ENCODE data around the gene CLPSL1. TPM values are rescaled to one million over a fixed set of nuclear protein-coding genes. Genes with fewer than 3 reads are reported as not detected.

The CLPSL1 gene
- total RNA-seq, 1 donor from 2014 or later, result not detected

DNA sequence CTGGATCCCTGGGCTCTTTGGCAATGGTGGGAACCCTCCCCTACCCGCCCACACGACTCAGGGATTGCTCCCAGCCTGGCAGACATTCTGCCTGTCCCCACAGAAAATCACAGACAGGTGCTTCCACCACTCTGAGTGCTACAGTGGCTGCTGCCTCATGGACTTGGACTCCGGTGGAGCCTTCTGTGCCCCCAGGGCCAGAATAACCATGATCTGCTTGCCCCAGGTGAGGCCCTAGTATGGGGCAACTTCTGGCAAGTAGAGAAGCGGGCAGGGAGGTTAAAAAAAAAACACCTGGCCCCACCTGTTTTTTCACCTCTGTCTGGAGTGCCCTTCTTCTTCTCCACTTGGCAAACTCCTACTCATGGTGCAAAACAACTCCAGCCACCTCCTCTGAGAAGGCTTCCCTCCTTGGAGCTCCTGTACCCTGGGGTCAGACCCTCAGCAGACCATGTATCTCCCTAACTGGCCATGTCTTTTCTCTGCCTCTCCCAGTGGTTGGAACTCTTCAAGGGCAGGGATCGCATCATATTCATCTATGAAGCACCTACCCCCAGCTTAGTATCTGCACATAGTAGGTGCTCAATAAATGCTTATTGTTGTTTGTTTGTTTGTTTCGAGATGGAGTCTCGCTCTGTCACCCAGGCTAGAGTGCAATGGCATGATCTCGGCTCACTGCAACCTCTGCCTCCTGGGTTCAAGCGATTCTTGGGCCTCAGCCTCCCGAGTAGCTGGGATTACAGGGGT lies 3.3 kb upstream of the CLPSL1 start:
- Mint-ChIP-seq H3K9me3 (no peaks in the 10 kb centered on the region), H3K27me3 (ENCODE audit: insufficient read depth, low read depth) (peaks cover 18% of the 10 kb centered on the region)
- TF ChIP-seq, protein P1, sequence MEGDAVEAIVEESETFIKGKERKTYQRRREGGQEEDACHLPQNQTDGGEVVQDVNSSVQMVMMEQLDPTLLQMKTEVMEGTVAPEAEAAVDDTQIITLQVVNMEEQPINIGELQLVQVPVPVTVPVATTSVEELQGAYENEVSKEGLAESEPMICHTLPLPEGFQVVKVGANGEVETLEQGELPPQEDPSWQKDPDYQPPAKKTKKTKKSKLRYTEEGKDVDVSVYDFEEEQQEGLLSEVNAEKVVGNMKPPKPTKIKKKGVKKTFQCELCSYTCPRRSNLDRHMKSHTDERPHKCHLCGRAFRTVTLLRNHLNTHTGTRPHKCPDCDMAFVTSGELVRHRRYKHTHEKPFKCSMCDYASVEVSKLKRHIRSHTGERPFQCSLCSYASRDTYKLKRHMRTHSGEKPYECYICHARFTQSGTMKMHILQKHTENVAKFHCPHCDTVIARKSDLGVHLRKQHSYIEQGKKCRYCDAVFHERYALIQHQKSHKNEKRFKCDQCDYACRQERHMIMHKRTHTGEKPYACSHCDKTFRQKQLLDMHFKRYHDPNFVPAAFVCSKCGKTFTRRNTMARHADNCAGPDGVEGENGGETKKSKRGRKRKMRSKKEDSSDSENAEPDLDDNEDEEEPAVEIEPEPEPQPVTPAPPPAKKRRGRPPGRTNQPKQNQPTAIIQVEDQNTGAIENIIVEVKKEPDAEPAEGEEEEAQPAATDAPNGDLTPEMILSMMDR (IDR thresholded peaks at IDR 0.05), result no peak
- TF ChIP-seq EZH2 (IDR thresholded peaks at IDR 0.05), result no peak
- no peak for TF ChIP-seq EZH2phosphoT487 (IDR thresholded peaks at IDR 0.05)

DNA sequence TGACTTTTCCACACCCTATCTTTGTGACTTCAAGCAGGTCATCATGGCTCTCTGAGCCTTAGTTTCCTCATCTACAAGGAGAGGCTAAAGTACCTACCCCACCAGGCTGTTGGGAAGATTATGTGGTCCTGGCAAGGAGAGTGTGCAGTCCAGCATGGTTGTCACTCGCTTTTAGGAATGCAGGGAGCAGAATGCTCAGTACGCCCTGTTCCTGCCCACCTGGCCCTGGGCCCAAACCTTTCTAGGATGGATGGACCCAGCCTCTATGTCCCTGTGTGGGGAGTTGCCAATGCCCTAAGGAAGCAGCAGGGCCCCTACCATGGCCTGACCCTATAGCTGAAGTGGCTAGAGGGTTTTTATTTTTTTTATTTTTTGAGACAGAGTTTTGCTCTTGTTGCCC lies 2.4 kb upstream of the CLPSL1 start:
- peaks cover 19% of the 10 kb centered on the region for H3K27me3 Mint-ChIP-seq (ENCODE audit: insufficient read depth, low read depth)
- H3K4me1 ChIP-seq, result no peaks in the 10 kb centered on the region
- no peak overlapping the region for H2AFZ ChIP-seq (replicated peaks)
- H3K36me3 ChIP-seq, result no peaks in the 10 kb centered on the region
- H3K27ac ChIP-seq, result no peak overlapping the region
- no peaks in the 10 kb centered on the region for H4K20me1 ChIP-seq (ENCODE audit: low read depth)
- no peaks in the 10 kb centered on the region for H3K9me3 Mint-ChIP-seq
- H3K9me3 ChIP-seq (ENCODE audit: low read depth), result no peaks in the 10 kb centered on the region
- H3K79me2 ChIP-seq (ENCODE audit: low read depth), result no peaks in the 10 kb centered on the region
- no peak overlapping the region for H3K27ac Mint-ChIP-seq
- H3K27me3 ChIP-seq, result peaks cover 18% of the 10 kb centered on the region
- DNase-seq (ENCODE audit: low spot score), result no peak
- peak overlapping the region; percentile 46 for H3K4me3 Mint-ChIP-seq
- no peaks in the 10 kb centered on the region for H3K36me3 Mint-ChIP-seq
- H3K9ac ChIP-seq, result no peak overlapping the region
- H3K4me2 ChIP-seq, result no peak overlapping the region
- H3F3A ChIP-seq (ENCODE audit: low read depth), result peaks cover 12% of the 10 kb centered on the region
- TF ChIP-seq EZH2phosphoT487 (IDR thresholded peaks at IDR 0.05), result no peak
- no peak for TF ChIP-seq EZH2 (IDR thresholded peaks at IDR 0.05)
- TF ChIP-seq, protein P1 (IDR thresholded peaks at IDR 0.05), result no peak
- peaks cover 7% of the 10 kb centered on the region for H3K4me1 Mint-ChIP-seq
- H3K4me3 ChIP-seq, result no peak overlapping the region

More for the DNA sequence above, 3.3 kb upstream of the CLPSL1 start:
- Histone ChIP-seq H3F3A (ENCODE audit: low read depth) (peaks cover 12% of the 10 kb centered on the region), H3K27ac (no peak overlapping the region), H3K4me2 (peak overlapping the region; percentile 88), H3K4me3 (no peak overlapping the region), H3K27me3 (peaks cover 18% of the 10 kb centered on the region), H3K79me2 (ENCODE audit: low read depth) (no peaks in the 10 kb centered on the region), H3K36me3 (no peaks in the 10 kb centered on the region), H3K9me3 (ENCODE audit: low read depth) (no peaks in the 10 kb centered on the region), H4K20me1 (ENCODE audit: low read depth) (no peaks in the 10 kb centered on the region), H3K9ac (no peak overlapping the region), H2AFZ (replicated peaks) (no peak overlapping the region), H3K4me1 (no peaks in the 10 kb centered on the region)
- no peaks in the 10 kb centered on the region for H3K36me3 Mint-ChIP-seq
- no peak overlapping the region for H3K27ac Mint-ChIP-seq
- no peak for DNase-seq (ENCODE audit: low spot score)
- H3K4me3 Mint-ChIP-seq, result peak overlapping the region; percentile 80
- peaks cover 7% of the 10 kb centered on the region for H3K4me1 Mint-ChIP-seq

DNA sequence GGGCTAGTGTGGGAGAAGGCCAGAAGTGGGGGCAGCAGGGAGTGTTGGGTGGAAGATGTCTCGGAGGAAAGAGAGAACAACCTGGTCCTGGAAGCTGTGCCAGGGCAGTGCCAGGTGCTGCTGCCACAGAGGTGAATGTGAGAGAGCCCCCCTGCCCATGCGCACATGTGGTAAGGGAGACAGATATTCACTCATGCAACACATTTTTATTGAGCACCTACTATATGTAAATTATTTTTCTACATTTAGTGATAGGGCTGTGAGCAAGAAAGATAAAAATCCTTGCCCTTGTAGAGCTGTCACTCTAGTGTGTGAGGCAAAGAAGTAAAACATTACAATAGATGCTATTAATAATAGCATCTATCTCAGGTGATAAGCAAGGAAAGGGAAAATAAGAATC lies 471 bp downstream of the CLPSL1 start:
- H3K36me3 Mint-ChIP-seq, result no peaks in the 10 kb centered on the region
- no peak overlapping the region for H3K27ac ChIP-seq
- no peaks in the 10 kb centered on the region for H3K36me3 ChIP-seq
- peaks cover 12% of the 10 kb centered on the region for H3K27me3 Mint-ChIP-seq (ENCODE audit: insufficient read depth, low read depth)
- TF ChIP-seq, protein P1 (IDR thresholded peaks at IDR 0.05), result no peak
- no peak for TF ChIP-seq EZH2 (IDR thresholded peaks at IDR 0.05)
- no peak for TF ChIP-seq EZH2phosphoT487 (IDR thresholded peaks at IDR 0.05)
- no peak overlapping the region for H3K4me2 ChIP-seq
- no peak overlapping the region for H3K4me3 ChIP-seq
- no peaks in the 10 kb centered on the region for H3F3A ChIP-seq (ENCODE audit: low read depth)
- H3K4me1 ChIP-seq, result no peaks in the 10 kb centered on the region
- no peaks in the 10 kb centered on the region for H3K79me2 ChIP-seq (ENCODE audit: low read depth)
- no peak overlapping the region for H2AFZ ChIP-seq (replicated peaks)
- no peak for DNase-seq (ENCODE audit: low spot score)
- H3K9me3 ChIP-seq (ENCODE audit: low read depth), result no peaks in the 10 kb centered on the region
- H4K20me1 ChIP-seq (ENCODE audit: low read depth), result no peaks in the 10 kb centered on the region
- peaks cover 10% of the 10 kb centered on the region for H3K27me3 ChIP-seq
- no peak overlapping the region for H3K27ac Mint-ChIP-seq
- H3K4me3 Mint-ChIP-seq, result no peak overlapping the region
- no peaks in the 10 kb centered on the region for H3K9me3 Mint-ChIP-seq
- no peak overlapping the region for H3K9ac ChIP-seq
- peaks cover 5% of the 10 kb centered on the region for H3K4me1 Mint-ChIP-seq

Measured in neural progenitor cell (in vitro differentiated cells).